Measurements from ENCODE around the gene CALY.

CALY gene

GRCh38 chr10:133306941-133307379 is 29.7 kb downstream of the CALY start:
- Histone ChIP-seq H3K27ac (ENCODE audit: low read depth, low read length) (no peak overlapping the region), H3K27me3 (ENCODE audit: low read length) (no peaks in the 10 kb centered on the region), H3K36me3 (ENCODE audit: low read length) (peaks cover 4% of the 10 kb centered on the region; the same call in 1 of the 2 replicates), H3K9me3 (ENCODE audit: insufficient read depth, low read length) (no peaks in the 10 kb centered on the region), H2AFZ (ENCODE audit: low read depth, low read length, severe bottlenecking) (no peak overlapping the region), H3K9me2 (replicated peaks; ENCODE audit: insufficient read depth, low read length) (no peaks in the 10 kb centered on the region), H4K20me1 (ENCODE audit: low read depth, low read length) (no peaks in the 10 kb centered on the region), H3K79me2 (ENCODE audit: insufficient read depth, low read length) (peaks cover 40% of the 10 kb centered on the region), H3F3A (ENCODE audit: insufficient read depth) (peaks cover 5% of the 10 kb centered on the region; the same call in 1 of the 2 replicates), H3K9ac (ENCODE audit: low read length) (no peak overlapping the region), H3K4me3 (ENCODE audit: insufficient read depth, low read length, poor library complexity, severe bottlenecking) (no peak overlapping the region), H3K4me2 (ENCODE audit: low read depth, low read length, poor library complexity, severe bottlenecking) (peak overlapping the region; percentile 82)
- TF ChIP-seq, protein P1, sequence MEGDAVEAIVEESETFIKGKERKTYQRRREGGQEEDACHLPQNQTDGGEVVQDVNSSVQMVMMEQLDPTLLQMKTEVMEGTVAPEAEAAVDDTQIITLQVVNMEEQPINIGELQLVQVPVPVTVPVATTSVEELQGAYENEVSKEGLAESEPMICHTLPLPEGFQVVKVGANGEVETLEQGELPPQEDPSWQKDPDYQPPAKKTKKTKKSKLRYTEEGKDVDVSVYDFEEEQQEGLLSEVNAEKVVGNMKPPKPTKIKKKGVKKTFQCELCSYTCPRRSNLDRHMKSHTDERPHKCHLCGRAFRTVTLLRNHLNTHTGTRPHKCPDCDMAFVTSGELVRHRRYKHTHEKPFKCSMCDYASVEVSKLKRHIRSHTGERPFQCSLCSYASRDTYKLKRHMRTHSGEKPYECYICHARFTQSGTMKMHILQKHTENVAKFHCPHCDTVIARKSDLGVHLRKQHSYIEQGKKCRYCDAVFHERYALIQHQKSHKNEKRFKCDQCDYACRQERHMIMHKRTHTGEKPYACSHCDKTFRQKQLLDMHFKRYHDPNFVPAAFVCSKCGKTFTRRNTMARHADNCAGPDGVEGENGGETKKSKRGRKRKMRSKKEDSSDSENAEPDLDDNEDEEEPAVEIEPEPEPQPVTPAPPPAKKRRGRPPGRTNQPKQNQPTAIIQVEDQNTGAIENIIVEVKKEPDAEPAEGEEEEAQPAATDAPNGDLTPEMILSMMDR (IDR thresholded peaks at IDR 0.05; ENCODE audit: insufficient read depth, low read length, poor library complexity, severe bottlenecking): no peak
- no peak for TF ChIP-seq EZH2phosphoT487 (conservative IDR thresholded peaks at IDR 0.05; ENCODE audit: low read length)

DNA sequence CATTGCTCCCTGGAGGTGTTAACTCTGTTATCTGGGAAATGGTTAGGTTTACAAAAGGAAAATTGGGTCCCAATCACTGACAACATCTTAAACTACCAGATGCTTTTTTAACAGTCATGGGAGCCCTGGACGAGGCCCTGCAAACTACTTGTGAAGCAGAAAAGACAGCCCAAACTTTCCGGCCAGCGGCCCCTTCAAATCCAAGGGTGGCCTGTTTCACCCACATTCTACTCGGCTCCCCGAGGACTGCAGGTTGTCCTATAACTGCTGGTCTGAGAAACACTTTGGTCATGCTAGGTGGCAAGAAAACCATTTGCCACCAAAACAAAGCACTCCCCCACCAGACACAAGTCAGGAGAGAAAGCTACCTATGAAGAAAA is 30.6 kb downstream of the CALY start:
- Histone ChIP-seq H3K4me2 (ENCODE audit: low read depth, low read length, poor library complexity, severe bottlenecking) (no peak overlapping the region), H3K4me3 (ENCODE audit: insufficient read depth, low read length, poor library complexity, severe bottlenecking) (no peak overlapping the region), H4K20me1 (ENCODE audit: low read depth, low read length) (no peaks in the 10 kb centered on the region), H3K9me2 (replicated peaks; ENCODE audit: insufficient read depth, low read length) (no peaks in the 10 kb centered on the region), H3K9ac (ENCODE audit: low read length) (no peak overlapping the region), H3K36me3 (ENCODE audit: low read length) (peaks cover 2% of the 10 kb centered on the region; the same call in 1 of the 2 replicates), H3K79me2 (ENCODE audit: insufficient read depth, low read length) (peaks cover 40% of the 10 kb centered on the region), H3K9me3 (ENCODE audit: insufficient read depth, low read length) (no peaks in the 10 kb centered on the region), H3K27ac (ENCODE audit: low read depth, low read length) (no peak overlapping the region), H3K27me3 (ENCODE audit: low read length) (no peaks in the 10 kb centered on the region), H2AFZ (ENCODE audit: low read depth, low read length, severe bottlenecking) (no peak overlapping the region), H3F3A (ENCODE audit: insufficient read depth) (peaks cover 5% of the 10 kb centered on the region; the same call in 1 of the 2 replicates)
- TF ChIP-seq EZH2phosphoT487 (conservative IDR thresholded peaks at IDR 0.05; ENCODE audit: low read length): no peak
- TF ChIP-seq, protein P1 (IDR thresholded peaks at IDR 0.05; ENCODE audit: insufficient read depth, low read length, poor library complexity, severe bottlenecking): no peak

GRCh38 chr10:133303206-133303605 is 33.5 kb downstream of the CALY start:
- no peaks in the 10 kb centered on the region for H3K27me3 ChIP-seq (ENCODE audit: low read length)
- H3K79me2 ChIP-seq (ENCODE audit: insufficient read depth, low read length): peaks cover 37% of the 10 kb centered on the region
- H3K9me3 ChIP-seq (ENCODE audit: insufficient read depth, low read length): no peaks in the 10 kb centered on the region
- H3K36me3 ChIP-seq (ENCODE audit: low read length): no peaks in the 10 kb centered on the region
- H3F3A ChIP-seq (ENCODE audit: insufficient read depth): peaks cover 5% of the 10 kb centered on the region; the same call in 1 of the 2 replicates
- H3K27ac ChIP-seq (ENCODE audit: low read depth, low read length): no peak overlapping the region
- no peak overlapping the region for H2AFZ ChIP-seq (ENCODE audit: low read depth, low read length, severe bottlenecking)
- no peaks in the 10 kb centered on the region for H3K9me2 ChIP-seq (replicated peaks; ENCODE audit: insufficient read depth, low read length)
- no peak overlapping the region for H3K9ac ChIP-seq (ENCODE audit: low read length)
- H3K4me3 ChIP-seq (ENCODE audit: insufficient read depth, low read length, poor library complexity, severe bottlenecking): no peak overlapping the region
- TF ChIP-seq EZH2phosphoT487 (conservative IDR thresholded peaks at IDR 0.05; ENCODE audit: low read length): no peak
- TF ChIP-seq, protein P1 (IDR thresholded peaks at IDR 0.05; ENCODE audit: insufficient read depth, low read length, poor library complexity, severe bottlenecking): no peak
- no peak overlapping the region for H3K4me2 ChIP-seq (ENCODE audit: low read depth, low read length, poor library complexity, severe bottlenecking)
- H4K20me1 ChIP-seq (ENCODE audit: low read depth, low read length): no peaks in the 10 kb centered on the region
